HG03064 (cell line): ENCODE results near the gene GRK5.

Source experiments
- ATAC-seq: cut with Tn5 transposase; IDR thresholded peaks from one replicate; pipeline ENCODE4 v1.9.1; 2021; ENCODE audit warnings: low read depth; ENCODE audit not compliant: unreplicated experiment

Gene GRK5

GRCh38 chr10:119395280-119396007 lies 188.1 kb downstream of the GRK5 start:
- no peak for ATAC-seq

GRCh38 chr10:119396008-119396708 lies 188.8 kb downstream of the GRK5 start:
- ATAC-seq, result no peak

GRCh38 chr10:119396709-119397071 lies 189.3 kb downstream of the GRK5 start:
- ATAC-seq, result no peak

GRCh38 chr10:119397416-119397815 lies 190.0 kb downstream of the GRK5 start:
- ATAC-seq, result no peak

- no peak for ATAC-seq
Observed at GRCh38 chr10:119398996-119399395, 191.6 kb downstream of the GRK5 start.

GRCh38 chr10:119399466-119399865 lies 192.1 kb downstream of the GRK5 start:
- no peak for ATAC-seq

GRCh38 chr10:119401671-119402395 lies 194.5 kb downstream of the GRK5 start:
- no peak for ATAC-seq

GRCh38 chr10:119403921-119404320 lies 196.6 kb downstream of the GRK5 start:
- ATAC-seq, result no peak

- no peak for ATAC-seq
Observed at GRCh38 chr10:119404719-119405519, 197.5 kb downstream of the GRK5 start.

GRCh38 chr10:119405520-119405807 lies 198.1 kb downstream of the GRK5 start:
- no peak for ATAC-seq

- no peak for ATAC-seq
Observed at GRCh38 chr10:119406137-119406536, 198.8 kb downstream of the GRK5 start.

GRCh38 chr10:119406601-119407253 lies 199.4 kb downstream of the GRK5 start:
- no peak for ATAC-seq

GRCh38 chr10:119407254-119407777 lies 199.9 kb downstream of the GRK5 start:
- no peak for ATAC-seq

GRCh38 chr10:119408072-119408471 lies 200.7 kb downstream of the GRK5 start:
- ATAC-seq, result no peak

- ATAC-seq, result no peak
Observed at GRCh38 chr10:119408969-119409371, 201.6 kb downstream of the GRK5 start.

GRCh38 chr10:119409385-119409784 lies 202.0 kb downstream of the GRK5 start:
- ATAC-seq, result no peak

GRCh38 chr10:119409906-119410305 lies 202.5 kb downstream of the GRK5 start:
- ATAC-seq, result no peak

GRCh38 chr10:119410361-119411116 lies 203.2 kb downstream of the GRK5 start:
- no peak for ATAC-seq

GRCh38 chr10:119412244-119413092 lies 205.1 kb downstream of the GRK5 start:
- no peak for ATAC-seq
